ENCODE results near the gene UBL7. TPM values are rescaled to one million over a fixed set of nuclear protein-coding genes. Genes with fewer than 3 reads are reported as not detected.

Gene UBL7
- total RNA-seq, 1 donor from 2014 or later = 40.2 TPM

DNA sequence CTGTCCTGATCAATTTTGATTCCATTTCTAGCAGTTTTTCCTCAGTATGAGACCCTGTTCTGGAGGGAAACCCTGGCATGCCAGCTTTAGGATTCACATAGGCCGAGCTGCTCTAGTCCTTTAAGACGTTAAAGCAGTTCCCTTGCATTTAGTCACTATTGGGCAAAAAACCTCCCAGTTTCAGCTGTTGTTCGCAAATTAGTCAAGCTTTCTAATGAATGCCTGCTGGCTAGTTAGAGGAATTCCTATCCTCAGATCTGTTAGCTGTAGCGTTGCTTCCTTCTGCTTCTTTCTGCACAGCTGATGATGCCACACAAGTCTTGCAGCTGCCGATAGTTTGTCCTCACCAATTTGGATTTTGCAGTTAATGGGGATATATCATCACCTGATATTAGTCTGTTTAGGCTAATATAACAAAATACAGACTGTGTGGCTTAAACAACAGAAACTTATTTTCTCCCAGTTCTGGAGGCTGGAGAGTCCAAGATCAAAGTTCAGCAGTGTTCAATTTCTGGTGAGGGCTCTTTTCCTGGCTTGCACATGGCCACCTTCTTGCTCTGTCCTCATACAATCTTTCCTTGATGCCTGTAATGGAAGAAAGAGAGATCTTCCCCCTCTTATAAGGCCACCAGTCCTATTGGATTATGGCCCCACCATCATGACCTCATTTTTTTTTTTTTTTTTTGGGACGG, 7.5 kb upstream of the UBL7 start:
- intact Hi-C loops (cut with DNase I) = no loop called here
- ATAC-seq = no peak

DNA sequence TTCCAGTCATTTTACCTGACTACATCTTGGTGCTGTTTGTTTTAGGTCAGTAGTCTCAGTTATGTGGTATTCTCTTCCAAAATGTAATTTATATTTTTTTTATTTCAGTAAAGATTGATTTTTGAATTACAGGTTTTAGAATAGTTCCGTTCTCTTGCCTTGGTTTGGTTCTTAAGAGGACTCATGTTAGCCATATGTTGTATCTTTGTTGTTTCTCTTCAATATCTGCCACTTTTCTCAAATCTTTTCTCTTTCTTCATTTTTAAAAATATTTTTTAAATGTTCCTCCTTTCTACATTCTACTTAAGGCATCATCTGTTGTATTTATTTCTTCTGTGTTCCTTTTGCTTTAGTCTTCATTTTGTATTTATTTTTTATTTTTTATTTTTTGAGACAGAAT, 5.6 kb upstream of the UBL7 start:
- Histone ChIP-seq H3K27ac (no peak overlapping the region), H3K36me3 (peaks cover 13% of the 10 kb centered on the region), H3K4me1 (peaks cover 11% of the 10 kb centered on the region), H3K27me3 (ENCODE audit: low read depth) (no peaks in the 10 kb centered on the region), H3K4me3 (no peak overlapping the region), H3K9me3 (no peaks in the 10 kb centered on the region)
- intact Hi-C loops (cut with DNase I) = no loop called here
- TF ChIP-seq CTCF (IDR thresholded peaks at IDR 0.05) = no peak
- no peak for DNase-seq
- no peak for ATAC-seq

More for the DNA sequence above, 7.5 kb upstream of the UBL7 start:
- Histone ChIP-seq H3K4me3 (no peak overlapping the region), H3K36me3 (peaks cover 17% of the 10 kb centered on the region), H3K27me3 (ENCODE audit: low read depth) (no peaks in the 10 kb centered on the region), H3K9me3 (no peaks in the 10 kb centered on the region), H3K4me1 (no peaks in the 10 kb centered on the region), H3K27ac (no peak overlapping the region)
- TF ChIP-seq CTCF (IDR thresholded peaks at IDR 0.05) = no peak
- DNase-seq = no peak

- Histone ChIP-seq H3K27ac (no peak overlapping the region), H3K4me3 (no peak overlapping the region), H3K27me3 (ENCODE audit: low read depth) (no peaks in the 10 kb centered on the region), H3K4me1 (peaks cover 16% of the 10 kb centered on the region), H3K36me3 (peaks cover 13% of the 10 kb centered on the region), H3K9me3 (no peaks in the 10 kb centered on the region)
- TF ChIP-seq CTCF (IDR thresholded peaks at IDR 0.05) = no peak
- no peak for DNase-seq
- no peak for ATAC-seq
- intact Hi-C loops (cut with DNase I) = no loop called here
These were observed 3.9 kb upstream of the UBL7 start for GRCh38 chr15:74464897-74465296.

DNA sequence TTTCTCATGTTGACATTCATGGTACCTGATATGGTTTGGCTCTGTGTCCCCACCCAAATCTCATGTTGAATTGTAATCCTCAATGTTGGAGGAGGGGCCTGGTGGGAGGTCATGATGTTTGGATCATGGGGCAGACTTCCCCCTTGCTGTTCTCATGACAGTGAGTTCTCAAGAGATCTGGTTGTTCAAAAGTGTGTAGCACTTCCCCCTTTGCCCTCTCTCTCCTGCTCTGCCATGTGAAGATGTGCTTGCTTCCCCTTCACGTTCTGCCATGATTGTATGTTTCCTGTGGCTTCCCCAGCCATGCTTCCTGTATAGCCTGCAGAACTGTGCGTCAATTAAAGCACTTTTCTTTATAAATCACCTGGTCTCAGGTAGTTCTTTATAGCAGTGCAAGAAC, 3.3 kb upstream of the UBL7 start:
- no peak for DNase-seq
- no peak for ATAC-seq

GRCh38 chr15:74463634-74464033, 2.7 kb upstream of the UBL7 start:
- intact Hi-C loops (cut with DNase I) = no loop called here
- DNase-seq = no peak
- ATAC-seq = no peak
- Histone ChIP-seq H3K4me1 (peaks cover 20% of the 10 kb centered on the region), H3K4me3 (no peak overlapping the region), H3K9me3 (no peaks in the 10 kb centered on the region), H3K27me3 (ENCODE audit: low read depth) (no peaks in the 10 kb centered on the region), H3K36me3 (peaks cover 2% of the 10 kb centered on the region), H3K27ac (no peak overlapping the region)
- no peak for TF ChIP-seq CTCF (IDR thresholded peaks at IDR 0.05)

More for the DNA sequence above, 3.3 kb upstream of the UBL7 start:
- H3K4me1 ChIP-seq = peaks cover 20% of the 10 kb centered on the region
- peaks cover 7% of the 10 kb centered on the region for H3K36me3 ChIP-seq
- H3K4me3 ChIP-seq = no peak overlapping the region
- intact Hi-C loops (cut with DNase I) = no loop called here
- no peak overlapping the region for H3K27ac ChIP-seq
- H3K27me3 ChIP-seq (ENCODE audit: low read depth) = no peaks in the 10 kb centered on the region
- no peaks in the 10 kb centered on the region for H3K9me3 ChIP-seq
- TF ChIP-seq CTCF (IDR thresholded peaks at IDR 0.05) = no peak

Data from lower lobe of right lung (tissue), 2 donors.